Cardiac muscle cell (in vitro differentiated cells and primary cell): Measurements from ENCODE around the gene LAPTM5. TPM values are rescaled to one million over a fixed set of nuclear protein-coding genes. Genes with fewer than 3 reads are reported as not detected.

Experiments used
- DNase-seq, 2 donors: peaks; one replicate each; pipeline versions ENCODE4 v3.0.0 to v3.0.0-alpha.2; 2010 to 2017; ENCODE audit warnings: low read depth in 1 of 2, low spot score in 1 of 2
- H3K27ac ChIP-seq: fragments of 200-600 bp; sonication (generic); 2 replicates; pipeline ENCODE4 v1.5.1; 2016
- H3K27me3 ChIP-seq: fragments of 200-600 bp; sonication (generic); 2 replicates; pipeline ENCODE4 v1.6.0; 2016; ENCODE audit warnings: control low read depth
- H3K36me3 ChIP-seq: fragments of 200-600 bp; sonication (generic); 2 replicates; pipeline ENCODE4 v1.5.1; 2016; ENCODE audit warnings: control low read depth
- H3K4me1 ChIP-seq: fragments of 200-600 bp; sonication (generic); 2 replicates; pipeline ENCODE4 v1.8.1; 2017; ENCODE audit warnings: low read depth, mild to moderate bottlenecking, mixed run types
- H3K4me3 ChIP-seq: fragments of 200-600 bp; sonication (generic); 2 replicates; pipeline ENCODE4 v1.5.1; 2016; ENCODE audit warnings: mild to moderate bottlenecking
- H3K9me3 ChIP-seq: fragments of 200-600 bp; sonication (generic); 2 replicates; pipeline ENCODE4 v1.5.1; 2017; ENCODE audit warnings: low read depth, mild to moderate bottlenecking, control low read depth
- polyA plus RNA-seq: library from polyadenylated mRNA; unstranded; fragments of >200 nt; fragmentation: Nextera tagmentation; extraction: Ambion mirVana; gene quantifications from 2 replicates; pipeline ENCODE4 v1.2.1, GENCODE V29; 2016
- total RNA-seq: library from RNA; depleted of rRNA; stranded (reverse); fragments of >200 nt; gene quantifications from 2 replicates; pipeline ENCODE4 v1.2.3, GENCODE V29; 2016
- TF ChIP-seq, protein P1 (sequence below): IDR thresholded peaks from 2 replicates; pipeline ENCODE4 v1.5.1; 2012; ENCODE audit warnings: low read depth, mild to moderate bottlenecking, low read length

The LAPTM5 gene
- total and polyA plus RNA-seq, 2 experiments from 2014 or later, result 0.10 to 0.45 TPM

DNA sequence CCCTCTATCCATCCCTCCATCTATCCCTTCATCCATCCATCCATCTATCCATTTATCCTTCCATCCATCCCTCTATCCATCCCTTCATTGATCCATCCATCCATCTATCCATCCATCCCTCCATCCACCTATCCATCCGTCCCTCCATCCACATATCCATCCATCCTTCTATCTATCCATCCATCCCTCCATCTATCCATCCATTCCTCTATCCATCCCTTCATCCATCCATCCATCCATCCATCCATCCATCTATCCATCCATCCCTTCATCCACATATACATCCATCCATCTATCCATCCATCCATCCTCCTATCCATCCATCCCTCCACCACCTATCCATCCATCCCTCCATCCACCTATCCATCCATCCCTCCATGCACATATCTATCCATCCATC is 57.8 kb downstream of the LAPTM5 start:
- no peak for DNase-seq
- no peaks in the 10 kb centered on the region for H3K27me3 ChIP-seq
- H3K4me3 ChIP-seq, result no peak overlapping the region
- H3K9me3 ChIP-seq, result no peaks in the 10 kb centered on the region
- no peak overlapping the region for H3K27ac ChIP-seq
- TF ChIP-seq, protein P1, sequence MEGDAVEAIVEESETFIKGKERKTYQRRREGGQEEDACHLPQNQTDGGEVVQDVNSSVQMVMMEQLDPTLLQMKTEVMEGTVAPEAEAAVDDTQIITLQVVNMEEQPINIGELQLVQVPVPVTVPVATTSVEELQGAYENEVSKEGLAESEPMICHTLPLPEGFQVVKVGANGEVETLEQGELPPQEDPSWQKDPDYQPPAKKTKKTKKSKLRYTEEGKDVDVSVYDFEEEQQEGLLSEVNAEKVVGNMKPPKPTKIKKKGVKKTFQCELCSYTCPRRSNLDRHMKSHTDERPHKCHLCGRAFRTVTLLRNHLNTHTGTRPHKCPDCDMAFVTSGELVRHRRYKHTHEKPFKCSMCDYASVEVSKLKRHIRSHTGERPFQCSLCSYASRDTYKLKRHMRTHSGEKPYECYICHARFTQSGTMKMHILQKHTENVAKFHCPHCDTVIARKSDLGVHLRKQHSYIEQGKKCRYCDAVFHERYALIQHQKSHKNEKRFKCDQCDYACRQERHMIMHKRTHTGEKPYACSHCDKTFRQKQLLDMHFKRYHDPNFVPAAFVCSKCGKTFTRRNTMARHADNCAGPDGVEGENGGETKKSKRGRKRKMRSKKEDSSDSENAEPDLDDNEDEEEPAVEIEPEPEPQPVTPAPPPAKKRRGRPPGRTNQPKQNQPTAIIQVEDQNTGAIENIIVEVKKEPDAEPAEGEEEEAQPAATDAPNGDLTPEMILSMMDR, result no peak
- no peaks in the 10 kb centered on the region for H3K36me3 ChIP-seq
- peaks cover 6% of the 10 kb centered on the region for H3K4me1 ChIP-seq

DNA sequence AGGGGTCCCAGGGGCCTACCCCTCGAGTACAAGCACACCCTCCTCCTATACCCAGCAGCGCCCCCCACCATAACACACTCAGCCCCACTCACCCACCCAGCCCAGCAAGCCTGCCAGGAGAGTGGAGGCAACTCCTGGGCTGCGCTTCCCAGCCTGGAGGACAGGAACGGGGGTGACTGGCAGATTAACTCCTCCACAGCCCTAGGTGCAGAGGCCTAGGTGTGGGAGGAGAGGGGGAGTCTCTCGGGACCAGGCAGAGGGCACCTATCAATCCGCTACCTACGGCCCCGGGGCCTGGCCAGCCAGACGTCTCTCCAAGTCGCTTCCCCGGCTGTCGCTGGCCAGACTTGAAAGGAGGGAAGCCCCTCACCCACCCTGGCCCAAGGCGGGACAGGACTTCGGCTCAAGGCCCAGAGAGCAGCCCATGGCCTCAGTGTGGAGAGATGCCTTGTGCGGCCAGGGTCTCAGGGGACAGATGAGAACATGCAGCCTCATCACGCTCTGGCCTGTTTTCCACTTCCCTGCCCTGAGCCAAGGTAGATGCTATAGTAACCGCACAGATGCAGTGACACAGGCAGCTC is 59.1 kb downstream of the LAPTM5 start:
- H3K27me3 ChIP-seq, result no peaks in the 10 kb centered on the region
- H3K4me1 ChIP-seq, result peaks cover 6% of the 10 kb centered on the region
- no peaks in the 10 kb centered on the region for H3K36me3 ChIP-seq
- H3K4me3 ChIP-seq, result no peak overlapping the region
- H3K9me3 ChIP-seq, result no peaks in the 10 kb centered on the region
- peak in 1 of 2 donors; percentile 8 for DNase-seq
- H3K27ac ChIP-seq, result peak overlapping the region; percentile 3
- TF ChIP-seq, protein P1, result no peak

DNA sequence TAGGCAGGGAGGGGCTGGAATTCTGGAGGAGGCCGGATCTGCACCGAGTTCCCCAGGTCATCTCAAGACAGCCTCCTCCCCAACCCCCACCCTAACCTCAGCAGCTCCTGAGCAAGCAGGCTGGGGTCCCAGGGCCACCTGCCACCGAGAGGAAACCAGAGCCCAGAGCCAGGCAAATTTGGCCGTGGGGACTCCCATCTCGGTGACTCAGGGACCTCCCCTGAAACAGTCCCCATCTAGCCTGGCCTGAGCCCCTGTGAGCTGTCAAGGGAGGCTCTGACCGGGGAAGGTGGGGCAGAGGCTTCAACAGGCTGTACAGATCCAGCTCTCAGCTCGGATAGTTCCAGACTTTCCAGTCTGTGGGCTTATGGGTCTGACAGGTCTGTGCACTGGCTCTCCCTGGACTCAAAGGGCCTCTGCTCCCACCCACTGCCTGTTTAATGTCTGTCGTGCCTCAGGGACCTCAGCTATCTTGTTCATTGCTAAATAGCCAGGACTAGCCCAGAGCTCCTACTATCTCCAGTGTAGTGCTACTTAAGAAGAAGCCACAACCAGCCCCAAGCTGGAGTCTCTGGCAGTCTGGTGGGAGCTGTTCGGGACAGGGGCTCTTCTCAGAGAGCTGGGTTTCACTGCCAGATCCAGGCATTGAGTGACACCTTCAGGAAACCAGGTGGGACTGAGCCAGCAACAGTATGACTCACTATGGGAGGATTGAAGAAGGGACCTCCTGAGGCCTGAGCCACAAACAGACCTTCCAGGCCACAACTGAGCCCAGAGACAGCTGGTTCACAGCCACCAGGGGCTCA is 59.8 kb downstream of the LAPTM5 start:
- Histone ChIP-seq H3K4me3 (no peak overlapping the region), H3K27me3 (no peaks in the 10 kb centered on the region), H3K36me3 (no peaks in the 10 kb centered on the region), H3K9me3 (no peaks in the 10 kb centered on the region), H3K4me1 (peaks cover 6% of the 10 kb centered on the region), H3K27ac (peak overlapping the region; percentile 3)
- DNase-seq, result peak; percentile 42 to 59
- TF ChIP-seq, protein P1, result no peak

DNA sequence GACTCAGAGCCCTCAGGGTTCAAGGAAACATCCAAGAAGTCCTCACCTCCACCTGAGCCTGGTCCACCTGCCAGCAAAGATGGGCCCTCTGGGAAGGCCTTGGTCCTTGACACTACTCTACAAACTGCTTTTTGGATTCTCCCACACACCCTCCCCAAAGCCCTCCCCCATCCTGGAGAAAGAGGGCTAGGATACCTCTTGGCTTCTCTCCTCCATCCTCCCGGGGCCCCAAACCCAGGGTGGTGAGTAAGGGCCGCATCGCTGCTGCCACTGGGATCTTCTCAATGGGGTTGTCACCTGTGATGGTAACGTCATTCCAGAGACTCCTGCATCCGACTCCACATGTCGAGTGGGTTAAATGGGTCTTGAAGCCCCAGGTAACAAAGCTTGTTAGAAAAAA is 60.7 kb downstream of the LAPTM5 start:
- Histone ChIP-seq H3K4me3 (no peak overlapping the region), H3K4me1 (peaks cover 6% of the 10 kb centered on the region)
- no peak for DNase-seq

DNA sequence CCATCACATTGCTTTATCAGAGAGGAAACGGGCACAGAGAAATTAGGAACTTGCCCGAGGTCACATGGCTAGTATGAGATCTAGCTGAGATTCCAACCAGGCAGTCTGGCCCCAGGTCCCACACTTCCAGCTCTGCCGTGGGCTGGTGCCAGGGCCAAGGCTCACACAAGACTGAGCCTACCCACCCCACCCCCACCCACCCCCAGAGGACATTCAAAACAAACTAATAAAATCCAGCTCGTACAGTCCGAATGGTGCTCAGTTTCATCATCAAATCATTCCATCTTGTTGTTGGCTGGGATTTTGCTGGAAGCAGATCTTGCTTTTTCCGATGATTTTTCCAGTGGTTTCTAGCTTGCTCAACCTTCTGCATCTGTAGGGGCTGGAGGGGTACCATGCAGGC is 62.1 kb downstream of the LAPTM5 start:
- no peaks in the 10 kb centered on the region for H3K27me3 ChIP-seq
- peaks cover 6% of the 10 kb centered on the region for H3K4me1 ChIP-seq
- TF ChIP-seq, protein P1, result no peak
- H3K27ac ChIP-seq, result no peak overlapping the region
- DNase-seq, result peak in 1 of 2 donors; percentile 12
- no peak overlapping the region for H3K4me3 ChIP-seq
- no peaks in the 10 kb centered on the region for H3K9me3 ChIP-seq
- H3K36me3 ChIP-seq, result no peaks in the 10 kb centered on the region

More for the DNA sequence above, 60.7 kb downstream of the LAPTM5 start:
- Histone ChIP-seq H3K27me3 (no peaks in the 10 kb centered on the region), H3K27ac (no peak overlapping the region), H3K9me3 (no peaks in the 10 kb centered on the region), H3K36me3 (no peaks in the 10 kb centered on the region)
- TF ChIP-seq, protein P1, result no peak
